Panc1 (cell line): ENCODE measurements around the gene SERGEF.

ENCODE experiments used
- CTCF ChIP-seq: fragments of 450-650 bp; IDR thresholded peaks from 2 replicates; pipeline ENCODE4 v1.5.1; 2017; ENCODE audit warnings: mild to moderate bottlenecking
- POLR2AphosphoS5 ChIP-seq: IDR thresholded peaks from 2 replicates; pipeline ENCODE4 v1.6.1; 2012; ENCODE audit warnings: mild to moderate bottlenecking, low read depth, low read length, moderate library complexity
- REST ChIP-seq, 2 experiments: IDR thresholded peaks; 2 replicates each; pipeline ENCODE4 v1.6.1; 2011 to 2012; ENCODE audit warnings: low read depth in 2 of 2, control low read depth in 1 of 2, low read length in 1 of 2, mild to moderate bottlenecking in 1 of 2, moderate library complexity in 1 of 2; ENCODE audit not compliant: insufficient read depth in 1 of 2
- SIN3A ChIP-seq: IDR thresholded peaks from 2 replicates; pipeline ENCODE4 v1.6.1; 2012; ENCODE audit warnings: low read depth, mild to moderate bottlenecking, low read length, moderate library complexity, borderline replicate concordance; ENCODE audit not compliant: insufficient read depth
- TCF7L2 ChIP-seq: IDR thresholded peaks from 2 replicates; pipeline ENCODE4 v1.6.1; 2011; ENCODE audit warnings: mild to moderate bottlenecking, low read depth, low read length, inconsistent platforms

GRCh38 chr11:17851697-17852096 is 161.2 kb downstream of the SERGEF start:
- TF ChIP-seq CTCF, result no peak
- TF ChIP-seq SIN3A, result no peak
- TF ChIP-seq REST (IDR thresholded peaks at IDR 0.05; ENCODE audit: insufficient read depth in 1 of 2, low read depth in 2 of 2, low read length in 1 of 2), result no peak
- TF ChIP-seq POLR2AphosphoS5, result no peak
- no peak for TF ChIP-seq TCF7L2
